Measurements from ENCODE around the gene FLNA. TPM values are rescaled to one million over a fixed set of nuclear protein-coding genes. Genes with fewer than 3 reads are reported as not detected.

Gene FLNA
- polyA plus RNA-seq, 1 donor from 2014 or later: 84.9 TPM

- Histone ChIP-seq H3K9ac (ENCODE audit: low read length) (no peak overlapping the region), H3K36me3 (ENCODE audit: insufficient read depth, low read length) (no peaks in the 10 kb centered on the region), H3K4me3 (ENCODE audit: low read length) (no peak overlapping the region), H4K20me1 (ENCODE audit: insufficient read depth) (no peaks in the 10 kb centered on the region), H3K27ac (ENCODE audit: low read length) (no peak overlapping the region), H3K27me3 (ENCODE audit: insufficient read depth, low read depth, low read length) (no peaks in the 10 kb centered on the region), H3F3A (ENCODE audit: insufficient read depth, low read length, poor library complexity, severe bottlenecking) (no peaks in the 10 kb centered on the region), H2AFZ (ENCODE audit: low read depth, low read length) (no peak overlapping the region), H3K9me2 (ENCODE audit: insufficient read depth, low read length) (no peaks in the 10 kb centered on the region), H3K9me3 (ENCODE audit: low read length) (no peaks in the 10 kb centered on the region), H3K79me2 (replicated peaks; ENCODE audit: insufficient read depth, low read length) (no peaks in the 10 kb centered on the region), H3K4me2 (ENCODE audit: low read length) (no peak overlapping the region)
- no peak for TF ChIP-seq SMC3 (conservative IDR thresholded peaks at IDR 0.05; ENCODE audit: poor library complexity)
- no peak for TF ChIP-seq EZH2 (IDR thresholded peaks at IDR 0.05; ENCODE audit: borderline replicate concordance, insufficient read depth, low read length, poor library complexity, severe bottlenecking)
- no peak for TF ChIP-seq TAF1 (IDR thresholded peaks at IDR 0.05; ENCODE audit: low read depth)
- no peak for TF ChIP-seq POLR2AphosphoS5 (IDR thresholded peaks at IDR 0.05)
- no peak for TF ChIP-seq REST (IDR thresholded peaks at IDR 0.05; ENCODE audit: borderline replicate concordance)
- TF ChIP-seq CTCF (IDR thresholded peaks at IDR 0.05; ENCODE audit: poor library complexity, severe bottlenecking): no peak
Measured at GRCh38 chrX:154305541-154306205, 68.8 kb downstream of the FLNA start.

DNA sequence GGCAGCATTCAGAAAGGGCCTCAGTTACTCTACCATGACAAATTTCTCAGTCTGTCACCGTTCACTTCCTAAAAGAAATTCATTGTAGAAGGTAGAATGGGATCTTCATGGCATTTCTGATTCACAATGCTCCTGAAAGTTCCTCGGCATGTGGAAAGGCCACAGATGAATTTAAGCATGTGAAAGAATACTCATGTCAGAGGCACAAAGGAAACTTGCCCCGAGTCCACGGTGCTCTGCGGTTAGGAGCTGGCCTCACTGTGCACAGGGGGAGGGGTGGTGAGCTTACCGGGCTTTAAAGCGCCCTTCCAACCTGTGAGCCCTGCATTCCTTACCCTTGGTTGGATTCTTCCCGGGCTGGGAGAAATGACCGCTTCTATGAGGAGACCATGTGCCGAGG, 69.6 kb downstream of the FLNA start:
- Histone ChIP-seq H3K4me3 (ENCODE audit: low read length) (no peak overlapping the region), H3K4me2 (ENCODE audit: low read length) (no peak overlapping the region), H2AFZ (ENCODE audit: low read depth, low read length) (no peak overlapping the region)

More for the DNA sequence above, 69.6 kb downstream of the FLNA start:
- H4K20me1 ChIP-seq (ENCODE audit: insufficient read depth): no peaks in the 10 kb centered on the region
- no peaks in the 10 kb centered on the region for H3K9me2 ChIP-seq (ENCODE audit: insufficient read depth, low read length)
- H3K27ac ChIP-seq (ENCODE audit: low read length): no peak overlapping the region
- H3K9ac ChIP-seq (ENCODE audit: low read length): no peak overlapping the region
- no peaks in the 10 kb centered on the region for H3K27me3 ChIP-seq (ENCODE audit: insufficient read depth, low read depth, low read length)
- no peaks in the 10 kb centered on the region for H3F3A ChIP-seq (ENCODE audit: insufficient read depth, low read length, poor library complexity, severe bottlenecking)
- H3K36me3 ChIP-seq (ENCODE audit: insufficient read depth, low read length): no peaks in the 10 kb centered on the region
- H3K9me3 ChIP-seq (ENCODE audit: low read length): no peaks in the 10 kb centered on the region
- no peak for TF ChIP-seq TAF1 (IDR thresholded peaks at IDR 0.05; ENCODE audit: low read depth)
- no peak for TF ChIP-seq RAD21 (conservative IDR thresholded peaks at IDR 0.05)
- no peak for TF ChIP-seq POLR2AphosphoS5 (IDR thresholded peaks at IDR 0.05)
- TF ChIP-seq EP300 (conservative IDR thresholded peaks at IDR 0.05; ENCODE audit: poor library complexity, severe bottlenecking): no peak
- TF ChIP-seq REST (IDR thresholded peaks at IDR 0.05; ENCODE audit: borderline replicate concordance): no peak
- no peak for TF ChIP-seq MXI1 (conservative IDR thresholded peaks at IDR 0.05; ENCODE audit: poor library complexity, severe bottlenecking)
- no peak for TF ChIP-seq SMC3 (conservative IDR thresholded peaks at IDR 0.05; ENCODE audit: poor library complexity)
- H3K79me2 ChIP-seq (replicated peaks; ENCODE audit: insufficient read depth, low read length): no peaks in the 10 kb centered on the region

Measured in neural cell (in vitro differentiated cells).